Stimulated activated CD8-positive, alpha-beta memory T cell treated with anti-CD3 and anti-CD28 coated beads, Interleukin-7, amount 100 ng/mL, for 24 hours (primary cell): ENCODE data around the gene SEC14L1.

Experiments used
- DNase-seq: peaks from one replicate; pipeline ENCODE4 v3.0.0-alpha.2; 2020; ENCODE audit warnings: low read depth

SEC14L1 gene

GRCh38 chr17:77191244-77191643 lies 50.5 kb downstream of the SEC14L1 start:
- DNase-seq = no peak

GRCh38 chr17:77193653-77194052 lies 52.9 kb downstream of the SEC14L1 start:
- DNase-seq = no peak

GRCh38 chr17:77194179-77194578 lies 53.4 kb downstream of the SEC14L1 start:
- no peak for DNase-seq

GRCh38 chr17:77196251-77196650 lies 55.5 kb downstream of the SEC14L1 start:
- DNase-seq = no peak

GRCh38 chr17:77197115-77197514 lies 56.3 kb downstream of the SEC14L1 start:
- DNase-seq = no peak

- no peak for DNase-seq
Measured at GRCh38 chr17:77200711-77201110, 59.9 kb downstream of the SEC14L1 start.

GRCh38 chr17:77203436-77203835 lies 62.7 kb downstream of the SEC14L1 start:
- DNase-seq = no peak

- DNase-seq = no peak
Measured at GRCh38 chr17:77203846-77204245, 63.1 kb downstream of the SEC14L1 start.

GRCh38 chr17:77204536-77204935 lies 63.8 kb downstream of the SEC14L1 start:
- no peak for DNase-seq

GRCh38 chr17:77205396-77206125 lies 64.8 kb downstream of the SEC14L1 start:
- no peak for DNase-seq

- DNase-seq = no peak
Measured at GRCh38 chr17:77206158-77206956, 65.6 kb downstream of the SEC14L1 start.

GRCh38 chr17:77207689-77208216 lies 67.0 kb downstream of the SEC14L1 start:
- no peak for DNase-seq

- no peak for DNase-seq
Measured at GRCh38 chr17:77208217-77208808, 67.5 kb downstream of the SEC14L1 start.

- no peak for DNase-seq
Measured at GRCh38 chr17:77208856-77209255, 68.1 kb downstream of the SEC14L1 start.

GRCh38 chr17:77209330-77209748 lies 68.6 kb downstream of the SEC14L1 start:
- DNase-seq = no peak

- no peak for DNase-seq
Measured at GRCh38 chr17:77210331-77210730, 69.6 kb downstream of the SEC14L1 start.

- no peak for DNase-seq
Measured at GRCh38 chr17:77210946-77211541, 70.3 kb downstream of the SEC14L1 start.

GRCh38 chr17:77211681-77212080 lies 70.9 kb downstream of the SEC14L1 start:
- no peak for DNase-seq

- no peak for DNase-seq
Measured at GRCh38 chr17:77212081-77212832, 71.5 kb downstream of the SEC14L1 start.

- no peak for DNase-seq
Measured at GRCh38 chr17:77212833-77213777, 72.3 kb downstream of the SEC14L1 start.

GRCh38 chr17:77213778-77214132 lies 73.0 kb downstream of the SEC14L1 start:
- DNase-seq = no peak
